A673 (cell line): Measurements from ENCODE around the gene THADA.

Source experiments
- EZH2 ChIP-seq: fragments of 200-600 bp; sonication (generic); IDR thresholded peaks from 2 replicates; pipeline ENCODE4 v1.6.1; 2017; ENCODE audit warnings: borderline replicate concordance, low read depth, mild to moderate bottlenecking, mixed read lengths, antibody characterized with exemption, low read length; ENCODE audit not compliant: poor library complexity, severe bottlenecking
- TF ChIP-seq, protein P1 (sequence below): fragments of 300-800, 200-600 bp; sonication (generic); conservative IDR thresholded peaks from 2 replicates; pipeline ENCODE4 v1.5.1; 2017; ENCODE audit warnings: low read depth, mild to moderate bottlenecking, antibody characterized with exemption, low read length, moderate library complexity, mixed read lengths

DNA sequence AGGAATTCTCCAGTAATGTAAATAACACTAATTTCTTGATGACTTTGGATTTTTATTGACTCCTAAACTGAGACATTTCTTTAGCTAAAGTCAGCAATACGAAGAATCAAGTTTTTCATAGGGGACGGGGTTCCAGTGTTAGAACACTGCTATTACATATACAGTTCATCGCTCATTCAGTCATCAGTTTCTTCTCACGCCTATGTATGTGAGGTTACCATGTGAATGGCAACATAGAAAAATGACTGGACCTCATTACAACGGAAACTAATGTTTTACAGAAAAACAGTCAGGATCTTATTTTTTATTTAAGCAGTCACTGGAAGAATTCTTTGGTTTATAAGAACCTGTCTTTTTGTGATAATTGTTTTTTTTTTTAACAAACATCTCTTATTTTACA lies 56.4 kb downstream of the THADA start:
- TF ChIP-seq, protein P1, sequence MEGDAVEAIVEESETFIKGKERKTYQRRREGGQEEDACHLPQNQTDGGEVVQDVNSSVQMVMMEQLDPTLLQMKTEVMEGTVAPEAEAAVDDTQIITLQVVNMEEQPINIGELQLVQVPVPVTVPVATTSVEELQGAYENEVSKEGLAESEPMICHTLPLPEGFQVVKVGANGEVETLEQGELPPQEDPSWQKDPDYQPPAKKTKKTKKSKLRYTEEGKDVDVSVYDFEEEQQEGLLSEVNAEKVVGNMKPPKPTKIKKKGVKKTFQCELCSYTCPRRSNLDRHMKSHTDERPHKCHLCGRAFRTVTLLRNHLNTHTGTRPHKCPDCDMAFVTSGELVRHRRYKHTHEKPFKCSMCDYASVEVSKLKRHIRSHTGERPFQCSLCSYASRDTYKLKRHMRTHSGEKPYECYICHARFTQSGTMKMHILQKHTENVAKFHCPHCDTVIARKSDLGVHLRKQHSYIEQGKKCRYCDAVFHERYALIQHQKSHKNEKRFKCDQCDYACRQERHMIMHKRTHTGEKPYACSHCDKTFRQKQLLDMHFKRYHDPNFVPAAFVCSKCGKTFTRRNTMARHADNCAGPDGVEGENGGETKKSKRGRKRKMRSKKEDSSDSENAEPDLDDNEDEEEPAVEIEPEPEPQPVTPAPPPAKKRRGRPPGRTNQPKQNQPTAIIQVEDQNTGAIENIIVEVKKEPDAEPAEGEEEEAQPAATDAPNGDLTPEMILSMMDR, result no peak
- no peak for TF ChIP-seq EZH2
